HG03135 (cell line): Measurements from ENCODE around the gene VPS16.
"Not testable (repeated sequence)": the region's sequence is repeated elsewhere in the genome, so short reads cannot be mapped to it uniquely, and the experiment has no call there.

Source experiments
- ATAC-seq: cut with Tn5 transposase; IDR thresholded peaks from one replicate; pipeline ENCODE4 v1.9.1; 2021; ENCODE audit warnings: mild to moderate bottlenecking, moderate library complexity; ENCODE audit not compliant: unreplicated experiment

Gene VPS16

DNA sequence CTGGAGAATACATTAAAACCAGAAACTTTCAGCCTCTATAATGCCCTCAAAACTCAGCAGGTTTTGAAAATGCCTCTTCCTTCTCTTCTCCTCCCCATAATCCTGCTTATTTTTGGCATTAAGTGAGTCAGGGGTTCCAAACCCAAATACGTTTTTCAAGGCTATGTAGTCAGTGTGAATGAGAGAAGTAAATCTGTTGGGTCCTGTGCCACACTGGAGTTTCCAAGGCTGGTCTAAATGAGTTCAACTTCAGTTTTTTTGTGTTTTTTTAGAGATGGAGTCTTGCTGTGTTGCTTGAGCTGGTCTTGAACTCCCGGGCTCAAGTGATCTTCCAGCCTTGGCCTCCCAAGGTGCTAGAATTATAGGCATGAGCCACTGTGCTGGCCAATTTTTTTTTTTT lies 53.7 kb downstream of the VPS16 start:
- ATAC-seq: no peak

DNA sequence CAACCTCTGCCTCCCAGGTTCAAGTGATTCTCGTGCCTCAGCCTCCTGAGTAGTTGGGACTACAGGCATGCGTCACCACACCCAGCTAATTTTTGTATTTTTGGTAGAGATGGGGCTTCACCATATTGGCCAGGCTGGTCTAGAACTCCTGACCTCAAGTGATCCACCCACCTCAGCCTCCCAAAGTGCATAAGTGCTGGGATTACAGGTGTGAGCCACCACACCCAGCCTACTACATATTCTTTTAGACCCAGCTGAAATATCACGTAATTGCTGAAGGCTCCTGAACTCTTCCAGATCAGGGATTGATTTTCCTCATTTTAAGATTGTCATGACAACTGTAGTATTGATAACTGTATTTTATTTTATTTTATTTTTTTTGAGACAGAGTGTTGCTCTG lies 54.6 kb downstream of the VPS16 start:
- ATAC-seq: not testable (repeated sequence)

DNA sequence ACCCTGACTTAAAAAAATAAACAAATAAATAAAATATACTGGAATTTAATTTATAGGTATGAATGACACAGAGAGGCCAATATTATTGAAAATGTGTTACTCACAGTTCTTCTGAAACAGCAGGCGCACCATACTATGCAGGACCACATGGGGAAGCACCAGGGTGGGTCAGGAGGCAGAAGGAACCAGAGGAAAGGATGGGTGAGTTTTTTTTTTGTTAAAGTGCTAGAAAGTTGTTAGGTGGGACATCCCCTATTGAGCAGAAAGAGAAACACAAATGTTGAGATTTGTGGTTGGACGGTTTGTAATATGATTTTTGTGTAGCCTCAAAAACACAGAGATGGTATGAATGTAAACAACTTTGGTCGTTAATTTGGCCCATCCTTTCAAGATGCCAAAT lies 58.7 kb downstream of the VPS16 start:
- ATAC-seq: peak; percentile 66

DNA sequence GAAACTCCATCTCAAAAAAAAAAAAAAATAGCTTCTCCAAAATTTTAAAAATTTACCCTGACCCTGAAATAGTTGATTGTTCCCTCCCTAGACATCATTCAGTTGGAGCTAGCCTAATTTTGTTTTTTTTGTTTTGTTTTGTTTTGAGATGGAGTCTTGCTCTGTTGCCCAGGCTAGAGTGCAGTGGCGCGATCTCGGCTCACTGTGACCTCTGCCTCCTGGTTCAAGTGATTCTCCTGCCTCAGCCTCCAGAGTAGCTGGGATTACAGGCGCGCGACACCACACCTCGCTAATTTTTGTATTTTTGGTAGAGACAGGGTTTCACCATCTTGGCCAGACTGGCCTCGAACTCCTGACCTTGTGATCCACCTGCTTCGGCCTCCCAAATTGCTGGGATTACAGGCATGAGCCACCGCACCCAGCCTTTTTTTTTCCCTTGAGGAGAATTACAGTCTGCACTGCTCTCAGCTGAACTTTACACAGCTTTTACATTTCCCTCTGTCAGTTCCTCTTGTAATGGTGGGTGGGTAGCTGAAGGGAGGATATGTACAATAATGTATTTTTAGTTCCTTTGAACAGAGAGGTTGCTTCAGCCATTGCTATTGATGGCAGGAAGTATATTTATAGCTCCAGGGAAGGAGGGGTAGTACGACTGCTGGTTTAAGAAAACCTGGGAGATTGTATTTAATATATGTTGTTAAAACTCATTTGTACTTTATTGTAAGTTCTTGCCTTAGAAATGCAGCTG lies 60.5 kb downstream of the VPS16 start:
- ATAC-seq: no peak

DNA sequence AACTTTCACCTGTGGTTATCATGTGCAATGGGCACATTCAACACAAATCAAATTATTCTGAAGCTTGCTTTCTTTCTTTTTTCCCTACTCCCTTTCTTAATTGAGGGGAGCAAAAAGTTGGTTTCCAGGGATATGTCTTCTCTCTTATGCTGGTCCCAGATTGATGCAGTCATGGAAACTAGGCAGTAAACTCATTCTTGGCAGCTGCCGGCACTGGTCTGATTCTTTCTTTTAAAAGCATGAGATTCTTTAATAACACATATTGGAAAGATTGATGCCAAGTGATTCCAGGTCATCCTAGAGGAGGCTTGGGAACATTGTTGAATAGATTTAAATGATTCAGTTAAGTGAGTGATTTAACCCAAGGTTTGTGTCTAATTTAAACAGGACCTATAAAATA lies 61.7 kb downstream of the VPS16 start:
- ATAC-seq: no peak

- no peak for ATAC-seq
Measured at GRCh38 chr20:2902818-2903217, 62.3 kb downstream of the VPS16 start.

- ATAC-seq: no peak
Measured at GRCh38 chr20:2903686-2904085, 63.1 kb downstream of the VPS16 start.

DNA sequence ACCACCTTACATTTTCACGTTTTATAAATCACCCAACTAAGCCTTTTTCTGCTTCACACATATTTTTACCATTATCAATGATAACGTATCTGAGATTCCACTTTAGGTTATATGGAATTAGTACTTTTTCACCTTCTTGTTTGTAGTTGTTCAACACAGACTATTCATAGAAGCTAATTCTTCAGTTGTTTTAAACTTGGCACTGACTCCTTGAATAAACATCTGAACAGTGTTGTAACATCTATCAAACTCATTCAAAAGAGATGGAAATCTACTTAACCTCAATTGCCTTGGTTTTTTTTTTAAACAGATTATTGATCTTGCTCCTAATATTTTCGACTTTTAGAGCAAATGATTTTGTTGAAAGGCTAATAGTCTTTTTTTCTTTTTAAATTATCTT lies 67.0 kb downstream of the VPS16 start:
- no peak for ATAC-seq

GRCh38 chr20:2909953-2910352 lies 69.4 kb downstream of the VPS16 start:
- no peak for ATAC-seq

- no peak for ATAC-seq
Measured at GRCh38 chr20:2911200-2911599, 70.7 kb downstream of the VPS16 start.

DNA sequence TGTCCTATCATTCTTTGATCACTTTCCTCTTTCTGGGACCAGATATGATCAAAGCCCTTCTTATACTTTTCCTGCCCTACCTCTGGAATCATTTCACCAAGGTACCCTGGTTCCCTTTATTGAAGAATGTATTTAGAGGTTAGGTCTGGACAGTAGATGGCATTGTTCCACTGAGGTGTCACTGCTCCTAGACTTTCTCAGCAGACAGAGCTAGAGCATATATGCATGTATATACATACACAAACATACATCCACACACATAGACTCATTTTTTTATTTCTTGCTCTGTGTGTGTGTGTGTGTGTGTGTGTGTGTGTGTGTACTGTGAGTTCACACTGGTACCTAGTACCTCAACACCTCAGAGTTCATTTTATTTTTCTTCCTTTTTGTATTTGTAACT lies 73.6 kb downstream of the VPS16 start:
- ATAC-seq: no peak
